NCI-H1417 treated with DMSO at 0.1 percent for 48 hours (cell line): ENCODE results near the gene LRIG3.
"Not testable (repeated sequence)": the region's sequence is repeated elsewhere in the genome, so short reads cannot be mapped to it uniquely, and the experiment has no call there.

ENCODE experiments used
- DNase-seq: peaks from one replicate; lab custom pipeline; 2025; lab: John Stamatoyannopoulos, UW

LRIG3 gene

GRCh38 chr12:58901664-58902063 is 18.6 kb downstream of the LRIG3 start:
- DNase-seq: no peak

DNA sequence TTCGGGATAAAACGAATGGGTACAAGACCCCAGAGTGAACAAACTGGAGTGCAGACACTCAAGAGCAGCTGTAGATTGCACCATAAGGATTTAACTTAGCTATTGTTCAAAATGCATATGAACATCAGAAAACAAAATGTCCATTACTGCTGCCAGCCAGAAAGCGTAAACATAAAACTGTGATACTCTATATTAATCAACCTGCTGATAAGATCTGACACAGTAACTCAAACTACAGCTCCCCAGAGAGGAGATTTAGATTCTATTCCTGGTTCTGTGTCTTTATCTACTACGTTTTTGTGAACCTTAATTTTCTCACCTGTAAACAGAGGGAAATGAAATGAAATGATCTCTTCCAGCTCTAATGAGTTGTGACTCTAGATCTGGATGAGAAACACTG is 22.3 kb downstream of the LRIG3 start:
- DNase-seq: no peak

DNA sequence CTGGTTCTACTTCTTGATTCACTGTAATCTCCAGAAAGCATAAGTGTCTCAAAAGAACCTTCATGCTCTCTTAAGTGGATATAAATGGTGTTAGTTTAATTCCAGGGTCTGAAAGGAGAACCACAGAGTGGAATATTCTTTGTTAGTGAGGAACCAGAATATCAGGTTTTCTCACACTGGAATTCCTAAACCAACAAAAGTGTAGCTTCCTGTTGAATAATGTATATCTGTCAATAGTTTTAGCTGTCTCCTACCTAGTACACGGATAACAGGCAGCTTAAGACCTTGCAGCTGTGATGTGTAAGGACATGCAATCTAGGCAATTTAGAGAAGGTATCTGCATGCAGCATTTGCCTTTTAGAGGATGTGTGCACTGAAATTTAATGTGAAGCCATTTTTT is 24.0 kb downstream of the LRIG3 start:
- DNase-seq: no peak

GRCh38 chr12:58895053-58895452 is 25.3 kb downstream of the LRIG3 start:
- no peak for DNase-seq

DNA sequence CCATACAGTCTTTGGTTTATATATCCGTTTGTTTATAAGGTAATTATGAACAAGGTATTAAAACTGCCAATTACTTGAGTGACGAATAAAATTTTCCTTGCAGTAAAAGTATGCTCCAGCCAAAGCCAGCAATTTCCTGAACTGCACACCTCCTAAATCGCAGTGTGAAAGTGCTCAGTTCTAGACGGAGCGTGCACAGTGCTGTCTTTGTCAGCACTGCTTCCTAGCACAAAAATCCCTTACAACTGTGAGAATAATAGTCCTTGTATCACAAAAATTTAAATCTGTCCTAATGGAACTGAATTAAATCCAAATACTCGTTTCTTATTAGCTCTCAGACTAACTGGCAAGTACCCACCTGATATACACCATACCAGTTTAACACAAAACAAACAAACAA is 26.3 kb downstream of the LRIG3 start:
- DNase-seq: no peak

DNA sequence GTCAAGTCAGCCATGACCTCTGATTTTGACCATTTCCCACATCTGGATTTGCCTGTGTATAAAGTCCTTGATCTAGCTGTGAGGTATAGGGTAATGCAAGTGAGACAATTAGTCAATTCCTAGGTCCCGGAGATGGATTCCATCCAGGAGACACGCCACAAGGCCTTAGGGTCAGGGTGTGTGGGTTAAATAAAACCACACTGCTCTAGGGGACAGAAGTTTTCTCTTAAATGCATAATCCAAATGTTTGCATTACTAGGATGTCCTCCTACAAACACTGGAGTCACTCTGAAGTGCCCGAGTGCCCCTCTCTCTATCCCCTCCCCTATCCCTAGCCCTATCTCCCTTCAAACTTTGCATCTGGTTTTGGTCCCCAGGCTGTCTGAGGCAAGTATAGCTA is 26.8 kb downstream of the LRIG3 start:
- no peak for DNase-seq

GRCh38 chr12:58889557-58889956 is 30.7 kb downstream of the LRIG3 start:
- no peak for DNase-seq

DNA sequence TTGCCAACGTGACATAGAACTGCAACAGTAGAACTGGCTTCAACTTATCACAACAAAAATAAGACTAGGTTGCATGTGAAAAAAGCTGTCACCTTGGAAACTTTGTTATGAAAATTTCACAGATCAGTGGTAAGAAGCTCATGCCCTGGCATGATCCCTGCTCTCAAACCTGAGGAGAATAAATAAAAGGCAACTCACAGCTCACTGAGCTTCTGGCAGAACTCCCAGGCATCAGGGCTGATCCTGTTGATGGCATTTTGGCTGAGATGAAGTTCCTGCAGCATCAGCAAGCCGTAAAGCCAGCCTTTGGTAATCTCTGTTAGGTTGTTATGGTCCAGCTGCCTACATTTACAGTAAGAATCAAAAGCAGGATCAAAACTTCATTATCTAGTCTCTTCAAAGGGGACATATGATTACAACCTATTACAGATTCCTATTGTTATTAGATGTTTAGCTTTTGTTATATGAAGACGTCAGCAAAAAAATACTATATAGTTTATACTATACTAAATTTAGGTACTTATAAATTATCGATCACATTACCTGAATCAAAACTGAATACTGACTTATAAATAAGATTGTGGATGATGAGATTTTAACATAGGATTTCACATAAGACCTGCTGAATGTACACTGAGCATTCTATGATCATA is 32.0 kb downstream of the LRIG3 start:
- no peak for DNase-seq

- no peak for DNase-seq
These were observed 33.2 kb downstream of the LRIG3 start for GRCh38 chr12:58887068-58887467.

GRCh38 chr12:58886474-58886873 is 33.8 kb downstream of the LRIG3 start:
- no peak for DNase-seq

- no peak for DNase-seq
These were observed 35.4 kb downstream of the LRIG3 start for GRCh38 chr12:58884916-58885315.

GRCh38 chr12:58883576-58884334 is 36.5 kb downstream of the LRIG3 start:
- DNase-seq: no peak

GRCh38 chr12:58882826-58883225 is 37.5 kb downstream of the LRIG3 start:
- peak; percentile 83 for DNase-seq

DNA sequence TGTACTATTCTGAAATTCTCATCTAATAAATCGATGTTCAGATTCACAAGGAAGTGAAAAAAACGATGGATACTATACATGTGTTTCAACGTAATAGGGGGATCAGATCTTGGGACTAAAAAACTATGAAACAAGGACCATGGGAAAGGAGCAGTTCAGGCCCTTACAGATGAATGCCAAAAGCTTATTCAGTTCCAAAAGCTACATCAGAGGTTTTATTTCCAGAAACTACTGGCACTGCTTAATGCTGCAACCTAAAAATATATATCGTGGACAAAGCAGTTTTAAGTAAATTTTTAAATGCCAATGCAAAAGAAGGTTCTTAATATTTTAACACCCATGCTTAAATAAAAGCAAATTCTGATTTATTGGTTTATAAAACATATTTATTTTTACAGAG is 38.5 kb downstream of the LRIG3 start:
- no peak for DNase-seq

GRCh38 chr12:58880639-58881038 is 39.7 kb downstream of the LRIG3 start:
- no peak for DNase-seq

DNA sequence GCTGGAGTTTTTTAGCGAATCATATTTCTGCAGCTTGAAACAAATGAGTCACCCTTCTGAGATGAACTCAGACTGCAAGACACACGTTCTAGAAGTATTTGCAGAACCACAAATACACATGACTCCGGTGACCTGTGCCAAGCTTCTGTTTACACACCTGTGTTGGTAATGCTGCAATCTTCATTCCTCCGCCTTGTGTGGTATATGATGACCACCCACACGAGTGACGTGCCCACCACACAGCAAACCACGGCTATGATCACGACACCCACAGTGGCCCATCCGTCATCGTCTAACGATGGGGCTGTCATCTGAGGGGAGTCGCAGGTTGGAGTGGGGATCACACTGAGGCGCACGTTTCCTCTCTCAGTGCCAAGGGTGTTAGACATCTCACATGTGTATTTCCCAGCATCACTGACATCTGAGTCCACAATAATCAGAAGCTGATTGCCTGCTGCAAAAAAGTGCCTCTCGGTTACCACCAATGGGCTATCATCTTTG is 43.0 kb downstream of the LRIG3 start:
- DNase-seq: no peak

GRCh38 chr12:58873496-58873895 is 46.8 kb downstream of the LRIG3 start:
- DNase-seq: no peak

DNA sequence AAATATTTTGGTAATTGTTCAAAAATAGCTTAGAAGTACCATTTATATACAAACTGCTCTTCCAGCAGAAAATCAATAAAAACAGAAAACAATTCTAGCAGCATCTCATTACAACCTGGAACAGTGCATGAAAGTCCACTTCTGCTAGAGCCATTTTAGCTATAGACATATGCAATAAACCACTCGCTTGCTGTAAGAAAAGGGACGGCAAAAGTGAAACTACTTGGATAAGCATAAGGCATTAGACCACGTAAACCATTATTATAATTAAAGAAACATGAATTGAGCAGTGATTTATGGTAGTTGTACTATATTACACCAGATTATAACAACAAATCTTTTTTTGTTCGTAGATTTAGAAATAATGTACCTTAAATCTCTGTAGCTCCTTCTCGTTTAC is 48.7 kb downstream of the LRIG3 start:
- DNase-seq: no peak

GRCh38 chr12:58870595-58870994 is 49.7 kb downstream of the LRIG3 start:
- no peak for DNase-seq

- no peak for DNase-seq
These were observed 59.5 kb downstream of the LRIG3 start for GRCh38 chr12:58860788-58861240.

DNA sequence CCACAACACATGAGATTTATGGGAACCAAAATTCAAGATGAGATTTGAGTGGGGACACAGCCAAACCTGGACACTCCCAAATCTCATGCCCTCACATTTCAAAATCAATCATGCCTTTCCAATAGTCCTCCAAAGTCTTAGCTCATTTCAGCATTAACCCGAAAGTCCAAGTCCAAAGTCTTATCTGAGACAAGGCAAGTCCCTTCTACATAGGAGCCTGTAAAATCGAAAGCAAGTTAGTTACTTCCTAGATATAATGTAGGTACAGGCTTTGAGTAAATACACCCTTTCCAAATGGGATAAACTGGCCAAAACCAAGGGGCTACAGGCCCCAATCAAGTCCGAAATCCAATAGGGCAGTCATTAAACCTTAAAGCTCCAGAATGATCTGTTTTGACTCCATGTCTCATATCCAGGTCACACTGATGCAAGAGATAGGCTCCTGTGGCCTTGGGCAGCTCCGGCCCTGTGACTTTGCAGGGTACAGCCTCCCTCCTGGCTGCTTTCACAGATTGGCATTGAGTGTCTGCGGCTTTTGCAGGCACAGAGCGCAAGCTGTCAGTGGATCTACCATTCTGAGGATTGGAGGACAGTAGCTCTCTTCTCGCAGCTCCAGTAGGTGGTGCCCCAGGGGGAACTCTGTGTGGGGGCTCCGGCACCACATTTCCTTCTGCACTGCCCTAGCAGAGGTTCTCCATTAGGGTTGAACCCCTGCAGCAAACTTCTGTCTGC is 60.1 kb downstream of the LRIG3 start:
- DNase-seq: no peak

DNA sequence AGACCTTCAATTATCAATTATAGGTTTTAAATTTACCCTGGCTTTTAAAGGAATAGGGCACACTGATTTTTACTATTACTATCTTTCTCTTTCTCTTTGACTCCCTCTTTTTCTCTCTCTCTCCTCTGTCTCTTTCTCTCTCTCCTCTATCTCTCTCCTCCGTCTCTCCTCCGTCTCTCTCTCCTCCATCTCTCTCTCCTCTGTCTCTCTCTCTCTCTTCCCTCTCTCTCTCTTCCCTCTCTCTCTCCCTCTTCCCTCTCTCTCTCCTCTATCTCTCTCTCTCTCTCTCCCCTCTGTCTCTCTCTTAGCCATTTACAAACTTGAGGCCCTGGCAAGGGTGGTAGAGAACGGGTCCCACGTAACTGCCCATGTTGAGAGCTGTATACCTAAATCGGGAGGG is 62.3 kb downstream of the LRIG3 start:
- no peak for DNase-seq

DNA sequence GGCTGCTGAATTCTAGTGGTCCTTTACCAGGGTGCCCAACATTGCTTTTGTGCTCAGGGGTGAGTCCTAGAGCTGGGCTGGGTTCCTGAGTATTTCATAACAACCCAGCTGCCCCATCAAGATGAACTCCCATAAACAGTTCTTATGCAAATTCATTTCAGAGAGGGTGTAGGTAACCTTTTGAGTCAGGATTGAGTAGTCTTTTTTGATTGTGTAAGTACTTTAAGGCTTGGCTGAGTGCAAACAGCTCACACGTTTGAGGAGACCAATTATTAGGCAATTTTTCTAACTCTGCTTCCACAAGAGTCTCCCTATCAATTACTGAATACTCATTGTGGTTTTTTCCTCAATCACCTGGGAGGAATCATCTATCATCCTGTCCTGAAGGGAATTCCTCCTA is 63.1 kb downstream of the LRIG3 start:
- DNase-seq: not testable (repeated sequence)
